K562 (cell line): ENCODE data around the gene SMS. TPM values are rescaled to one million over a fixed set of nuclear protein-coding genes. Genes with fewer than 3 reads are reported as not detected.

ENCODE experiments used
- ATAC-seq: fragments of 200-7000 bp; cut with Tn5 transposase; 3 replicates; pipeline ENCODE4 v1.9.1; 2020; ENCODE audit warnings: moderate library complexity
- BruUV-seq: library from RNA; stranded (reverse); fragments of 400-500 nt; replicated peaks from 2 replicates; lab custom pipeline; 2021; lab: Mats Ljungman, UMichigan
- CTCF ChIA-PET: fragments of 300-600 bp; formaldehyde crosslinking; extraction: SDS; loops from one replicate; lab custom pipeline; 2021; ENCODE audit warnings: low intra/inter-chr PET ratio; lab: Yijun Ruan, JAX
- POLR2A ChIA-PET: fragments of 300-600, 350-650 bp; sonication (Branson Sonifier 250); formaldehyde crosslinking; extraction: SDS; loops from one replicate; lab custom pipeline; 2021; ENCODE audit warnings: antibody characterized with exemption, inconsistent platforms; lab: Yijun Ruan, JAX
- DNase-seq, 4 experiments: peaks; one replicate each; pipeline versions ENCODE4 v3.0.0 to v3.0.0-alpha.2; 2011 to 2018; ENCODE audit warnings: low spot score in 3 of 4, mixed read lengths in 3 of 4; ENCODE audit errors: extremely low read depth in 1 of 4
- FAIRE-seq: peaks from 2 replicates; lab custom pipeline; 2011; peaks lifted over from hg19 to GRCh38; lab: Jason Lieb, UNC
- H2AFZ ChIP-seq: 2 replicates; pipeline ENCODE4 v1.6.0; 2011; ENCODE audit warnings: low read depth, low read length, control low read depth, inconsistent platforms
- H3K27ac ChIP-seq: fragments of 200-600 bp; 3 replicates; pipeline ENCODE4 v1.8.0; 2011; ENCODE audit warnings: low read depth, mild to moderate bottlenecking, control low read depth, inconsistent platforms, low read length, moderate library complexity, mixed read lengths; ENCODE audit errors: extremely low read depth
- H3K27me3 ChIP-seq, 2 experiments: fragments of 300-600 bp in 1 of 2; 2 replicates in 1 of 2; 3 replicates in 1 of 2; pipeline versions ENCODE4 v1.6.0 to v1.8.0; 2011; ENCODE audit warnings: inconsistent platforms in 2 of 2, low read length in 2 of 2, mild to moderate bottlenecking in 1 of 2, mixed read lengths in 1 of 2, moderate library complexity in 1 of 2; ENCODE audit not compliant: control insufficient read depth in 2 of 2, insufficient read depth in 2 of 2
- H3K36me3 ChIP-seq: fragments of 300-600 bp; 3 replicates; pipeline ENCODE4 v1.8.0; 2011; ENCODE audit warnings: mild to moderate bottlenecking, low read length, inconsistent platforms; ENCODE audit not compliant: control insufficient read depth, insufficient read depth
- H3K4me1 ChIP-seq, 2 experiments: fragments of 200-600 bp in 1 of 2; replicated peaks in 1 of 2; 2 replicates in 1 of 2; 3 replicates in 1 of 2; pipeline versions ENCODE4 v1.5.1 to v1.8.0; 2011; ENCODE audit warnings: inconsistent platforms in 2 of 2, low read length in 2 of 2, mild to moderate bottlenecking in 1 of 2, mixed read lengths in 1 of 2, moderate library complexity in 1 of 2; ENCODE audit not compliant: control insufficient read depth in 2 of 2, insufficient read depth in 2 of 2
- H3K4me2 ChIP-seq: 2 replicates; pipeline ENCODE4 v1.6.1; 2011; ENCODE audit warnings: low read length, control low read depth, inconsistent platforms, mixed read lengths; ENCODE audit not compliant: insufficient read depth
- H3K4me3 ChIP-seq: fragments of 200-600 bp; sonication (generic), shearing (Covaris generic); 2 replicates; pipeline ENCODE4 v1.5.1; 2016; ENCODE audit warnings: control low read depth, inconsistent platforms
- H3K79me2 ChIP-seq: fragments of 200-600 bp; 3 replicates; pipeline ENCODE4 v1.8.0; 2011; ENCODE audit warnings: low read length, inconsistent platforms; ENCODE audit not compliant: control insufficient read depth, insufficient read depth
- H3K9ac ChIP-seq, 2 experiments: 2 replicates each; pipeline versions ENCODE4 v1.6.0 to v1.6.1; 2011; ENCODE audit warnings: low read depth in 2 of 2, low read length in 2 of 2, control low read depth in 1 of 2, inconsistent platforms in 1 of 2, mild to moderate bottlenecking in 1 of 2, mixed read lengths in 1 of 2; ENCODE audit not compliant: insufficient read depth in 1 of 2
- H3K9me1 ChIP-seq: one replicate; pipeline ENCODE4 v1.6.0; 2011; ENCODE audit warnings: inconsistent platforms, mild to moderate bottlenecking, low read length, moderate library complexity; ENCODE audit not compliant: control insufficient read depth, insufficient read depth
- H3K9me3 ChIP-seq: replicated peaks from 2 replicates; pipeline ENCODE4 v1.5.1; 2011; ENCODE audit warnings: low read depth, low read length, inconsistent platforms; ENCODE audit not compliant: control insufficient read depth, insufficient read depth
- H4K20me1 ChIP-seq: replicated peaks from 2 replicates; pipeline ENCODE4 v1.6.1; 2011; ENCODE audit warnings: low read length, inconsistent platforms, mixed read lengths; ENCODE audit not compliant: control insufficient read depth, insufficient read depth
- JUNB ChIP-seq: fragments of 450-650 bp; formaldehyde crosslinking; conservative IDR thresholded peaks from 2 replicates; pipeline ENCODE4 v1.4.0; 2020; ENCODE audit warnings: mild to moderate bottlenecking
- MGA ChIP-seq: fragments of 450-650 bp; IDR thresholded peaks from 2 replicates; pipeline ENCODE4 v1.6.1; 2016; ENCODE audit warnings: mild to moderate bottlenecking, moderate library complexity
- SMAD2 ChIP-seq: fragments of 150-350 bp; IDR thresholded peaks from 2 replicates; pipeline ENCODE4 v1.6.1; 2014; ENCODE audit warnings: low read depth, mild to moderate bottlenecking, low read length
- STAT5B ChIP-seq: fragments of 250-450 bp; sonication (Bioruptor Pico); IDR thresholded peaks from 2 replicates; pipeline ENCODE4 v1.8.0; 2021; ENCODE audit warnings: mild to moderate bottlenecking, inconsistent platforms
- TSHZ1 ChIP-seq: fragments of 250-450 bp; sonication (Bioruptor Pico); IDR thresholded peaks from 2 replicates; pipeline ENCODE4 v1.4.0; 2020; ENCODE audit warnings: mild to moderate bottlenecking, moderate library complexity
- ZNF655 ChIP-seq: fragments of 250-450 bp; sonication (Bioruptor Pico); IDR thresholded peaks from 2 replicates; pipeline ENCODE4 v1.5.0; 2021
- WGBS: fragments of 100-300 bp; shearing (Covaris generic); methylation state at CpG from one replicate; pipeline ENCODE4 v1.1.6; 2016; ENCODE audit warnings: low coverage, mixed read lengths; ENCODE audit not compliant: insufficient coverage; ENCODE audit errors: missing lambda C conversion rate; 5-methylcytosine and 5-hydroxymethylcytosine counted together
- in situ Hi-C: fragments of 300-500 bp; cut with MboI; formaldehyde crosslinking; loops from 4 replicates; pipeline ENCODE4 v1.15.0; 2018; ENCODE audit warnings: inconsistent platforms, mixed read lengths
- intact Hi-C: fragments of 100-400 bp; cut with micrococcal nuclease; formaldehyde crosslinking; loops from 2 replicates; pipeline ENCODE4 v1.14.2; 2022
- polyA plus RNA-seq, 8 experiments: library from polyadenylated mRNA; depleted of rRNA in 4 of 8; stranded (reverse) in 5 of 8; unstranded in 3 of 8; fragments of >200 nt; fragmentation: Nextera tagmentation in 2 of 8; fragmentation: Illumina TruSeq in 1 of 8; extraction: Ambion mirVana in 2 of 8; extraction: Trizol in 1 of 8; gene quantifications; 2 replicates each; pipeline versions ENCODE4 v1.2.1 to v1.2.3, GENCODE V29; 2011 to 2014; ENCODE audit warnings: inconsistent platforms in 1 of 8, missing spikeins in 1 of 8
- total RNA-seq, 7 experiments: library from RNA; depleted of rRNA in 6 of 7; stranded (reverse); fragments of >200 nt in 6 of 7; fragmentation: Illumina TruSeq in 2 of 7; extraction: Trizol in 2 of 7; gene quantifications; 2 replicates each; pipeline versions ENCODE4 v1.2.1 to v1.2.3, GENCODE V29; 2011 to 2021; ENCODE audit warnings: low replicate concordance in 1 of 7

Gene SMS
- total and polyA plus RNA-seq, 9 of the 15 experiments (the other 6 are each of a cell fraction or from before 2014, with no cell fraction given): 71.1 to 193 (median 152) TPM

DNA sequence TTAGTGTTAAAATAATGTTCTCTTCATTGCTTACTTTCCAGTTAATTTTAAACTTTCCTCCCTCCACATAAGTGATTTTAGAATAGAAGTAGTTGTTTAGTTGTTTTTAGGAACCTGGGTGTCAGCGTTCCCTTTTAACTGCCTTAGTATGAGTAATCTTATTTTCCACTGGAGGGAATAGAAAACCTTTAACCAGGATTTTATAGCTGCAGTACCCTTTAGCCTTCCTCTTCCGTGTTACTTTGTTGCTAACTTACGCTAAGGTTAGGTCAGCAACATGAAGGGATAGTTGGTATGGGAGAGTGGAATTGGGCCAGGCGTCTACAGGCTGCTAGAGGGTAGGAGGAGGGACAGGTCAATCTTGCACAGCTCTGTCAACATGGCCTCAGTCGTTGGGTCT lies 31.5 kb downstream of the SMS start:
- no peaks in the 10 kb centered on the region for H4K20me1 ChIP-seq
- H3K4me3 ChIP-seq: no peak overlapping the region
- ATAC-seq (no peak), FAIRE-seq (no peak), DNase-seq (no peak)
- H3K36me3 ChIP-seq: peaks cover 89% of the 10 kb centered on the region
- H3K27ac ChIP-seq: no peak overlapping the region
- CTCF ChIA-PET: no interaction called here
- H3K4me1 ChIP-seq: peaks cover 0 to 3% of the 10 kb centered on the region in 2 experiments; a peak in 3 of 5 replicates
- H3K27me3 ChIP-seq: no peaks in the 10 kb centered on the region
- peaks cover 2% of the 10 kb centered on the region; the same call in 2 of the 3 replicates for H3K79me2 ChIP-seq
- H3K9me3 ChIP-seq: no peaks in the 10 kb centered on the region
- POLR2A ChIA-PET: no interaction called here
- no TSS peak for BruUV-seq
- no peak overlapping the region for H3K4me2 ChIP-seq
- in situ Hi-C loops (no loop called here), intact Hi-C loops (loop anchor here (5.0 kb wide), 2 partner anchors 40 to 135 kb away; partner anchors contain the start of gene MBTPS2)
- no peak overlapping the region for H2AFZ ChIP-seq
- WGBS: 80% methylated on average over 2 of the region's 5 CpGs
- H3K9me1 ChIP-seq: peaks cover 2% of the 10 kb centered on the region
- no peak for TF ChIP-seq JUNB (CRISPR knock-in tag)
- TF ChIP-seq MGA: no peak
- TF ChIP-seq SMAD2: no peak
- no peak for TF ChIP-seq STAT5B (CRISPR knock-in tag)
- no peak for TF ChIP-seq ZNF655 (CRISPR knock-in tag)
- TF ChIP-seq TSHZ1 (CRISPR knock-in tag): no peak
- no peak overlapping the region for H3K9ac ChIP-seq
